KBM-7 (cell line): Measurements from ENCODE around the gene FBXL20.
"Not testable (repeated sequence)": the region's sequence is repeated elsewhere in the genome, so short reads cannot be mapped to it uniquely, and the experiment has no call there.

Experiments used
- DNase-seq: peaks from one replicate; pipeline ENCODE4 v3.0.0-alpha.2; 2015
- in situ Hi-C: fragments of 300-500 bp; cut with MboI; formaldehyde crosslinking; loops from 2 replicates; pipeline ENCODE4 v1.14.3; 2020; ENCODE audit warnings: low sequenced_read_pairs, low pct_unique_long_range_greater_than_20kb, mixed read lengths

The FBXL20 gene, protein sequence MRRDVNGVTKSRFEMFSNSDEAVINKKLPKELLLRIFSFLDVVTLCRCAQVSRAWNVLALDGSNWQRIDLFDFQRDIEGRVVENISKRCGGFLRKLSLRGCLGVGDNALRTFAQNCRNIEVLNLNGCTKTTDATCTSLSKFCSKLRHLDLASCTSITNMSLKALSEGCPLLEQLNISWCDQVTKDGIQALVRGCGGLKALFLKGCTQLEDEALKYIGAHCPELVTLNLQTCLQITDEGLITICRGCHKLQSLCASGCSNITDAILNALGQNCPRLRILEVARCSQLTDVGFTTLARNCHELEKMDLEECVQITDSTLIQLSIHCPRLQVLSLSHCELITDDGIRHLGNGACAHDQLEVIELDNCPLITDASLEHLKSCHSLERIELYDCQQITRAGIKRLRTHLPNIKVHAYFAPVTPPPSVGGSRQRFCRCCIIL

DNA sequence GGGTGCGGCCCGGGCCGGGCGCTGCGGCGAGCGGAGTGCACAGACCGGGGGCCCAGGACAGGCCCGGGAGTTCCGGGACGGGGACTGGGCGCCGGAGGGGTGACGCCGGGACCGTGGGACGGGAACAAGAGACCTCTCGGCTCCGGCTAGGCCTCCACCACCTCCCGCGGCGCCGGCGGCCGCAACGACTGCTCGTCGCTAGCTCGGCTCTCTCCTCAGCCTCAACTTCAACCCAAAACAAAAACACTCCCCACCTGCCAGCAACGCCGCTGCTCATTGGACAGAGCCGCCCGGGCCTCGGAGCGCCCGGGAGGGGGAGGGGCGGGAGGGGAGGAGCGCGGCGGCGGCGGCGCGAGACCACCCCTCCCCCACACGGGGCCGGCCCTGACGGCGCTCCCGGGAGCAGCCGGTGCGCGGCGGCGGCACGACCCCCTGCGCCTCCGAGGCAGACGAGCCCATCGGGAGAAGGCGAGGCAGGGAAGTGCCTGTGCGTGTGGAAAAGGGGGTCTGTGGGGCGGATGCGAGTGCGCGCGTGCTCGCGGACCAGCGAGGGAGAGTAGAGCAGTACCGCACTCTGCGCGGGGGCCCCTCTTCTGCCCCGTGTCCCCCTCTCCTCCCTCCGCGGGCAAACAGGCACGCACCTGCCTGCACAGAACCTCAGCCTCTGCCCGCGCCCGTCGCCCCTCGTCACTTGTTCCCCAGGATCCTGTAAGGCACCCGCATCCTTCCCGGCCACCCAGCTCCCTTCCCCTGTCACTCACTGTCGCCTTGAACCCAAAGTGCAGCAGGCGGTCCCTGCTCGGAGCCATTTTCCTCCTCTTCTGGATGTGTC, at the start of gene FBXL20:
FBXL20 (minus strand) TSS at position 215 of the 832 bp plus-strand sequence. CDS start 224 bp downstream, outside the sequence.
- in situ Hi-C loops: no loop called here
- DNase-seq: peak; percentile 90

GRCh38 chr17:39450847-39451581, 49.6 kb upstream of the FBXL20 start, which contains the start of gene MED1:
Gene MED1, minus strand, starts transcription at chr17:39451263. Its CDS starts 201 bp downstream, at chr17:39451062.
- DNase-seq: peak; percentile 99
- in situ Hi-C loops: no loop called here

DNA sequence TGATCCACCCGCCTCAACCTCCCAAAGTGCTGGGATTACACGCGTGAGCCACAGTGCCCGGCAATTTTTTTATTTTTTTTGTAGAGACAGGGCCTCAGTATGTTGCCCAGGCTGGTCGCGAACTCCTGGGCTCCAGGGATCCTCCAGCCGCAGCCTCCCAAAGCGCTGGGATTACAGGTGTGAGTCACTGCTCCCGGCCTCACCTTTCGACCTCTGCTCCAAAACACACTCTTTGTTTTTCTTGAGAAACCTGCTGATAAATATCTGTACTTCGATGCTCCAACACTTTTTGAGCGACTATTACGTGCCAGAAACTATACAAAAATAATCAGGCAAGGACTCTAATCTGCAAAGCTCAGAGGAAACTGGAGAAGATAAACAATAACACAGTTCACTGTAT, 48.6 kb upstream of the FBXL20 start:
- in situ Hi-C loops: no loop called here
- DNase-seq: no peak

DNA sequence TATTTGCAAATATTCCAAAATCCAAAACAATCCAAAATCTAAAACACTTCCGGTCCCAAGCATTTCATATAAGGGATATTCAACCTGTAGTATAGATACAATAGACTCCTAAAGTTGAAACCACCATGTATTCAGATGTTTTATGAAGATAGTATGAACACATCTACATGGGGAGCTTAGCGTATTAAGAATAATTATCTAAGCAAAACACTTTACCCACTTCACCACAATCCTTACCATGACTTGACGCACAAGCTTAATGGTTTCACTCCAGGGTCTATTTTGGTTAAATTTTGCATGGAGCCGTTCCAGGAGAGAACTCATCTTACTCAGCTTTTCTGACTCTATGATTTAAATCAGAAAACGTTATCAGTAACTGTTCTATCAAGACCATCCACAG, 46.1 kb upstream of the FBXL20 start:
- in situ Hi-C loops: no loop called here
- DNase-seq: no peak

DNA sequence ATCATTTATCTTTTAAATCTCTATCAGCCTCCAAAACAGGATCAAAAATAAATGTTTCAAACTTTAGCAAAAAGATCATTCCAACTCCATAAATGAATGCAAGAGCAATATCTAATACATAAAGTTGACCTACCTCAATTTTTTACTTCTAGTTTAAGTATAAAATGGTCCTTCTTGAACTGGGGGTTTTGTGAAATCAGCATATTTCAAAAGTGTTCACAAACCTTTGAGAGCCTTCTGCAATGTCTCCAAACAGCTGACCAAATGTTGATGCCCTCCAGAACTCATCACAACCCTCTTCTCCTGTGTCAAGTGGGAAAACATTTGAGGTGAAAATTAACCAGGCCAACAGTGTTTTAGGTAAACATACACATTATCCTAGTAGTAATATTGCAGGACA, 41.9 kb upstream of the FBXL20 start:
- in situ Hi-C loops: no loop called here
- no peak for DNase-seq

- in situ Hi-C loops, DNase-seq: not testable (repeated sequence)
Observed at GRCh38 chr17:39439868-39440267, 38.4 kb upstream of the FBXL20 start.

GRCh38 chr17:39429600-39429999, 28.2 kb upstream of the FBXL20 start:
- in situ Hi-C loops: no loop called here
- DNase-seq: no peak

DNA sequence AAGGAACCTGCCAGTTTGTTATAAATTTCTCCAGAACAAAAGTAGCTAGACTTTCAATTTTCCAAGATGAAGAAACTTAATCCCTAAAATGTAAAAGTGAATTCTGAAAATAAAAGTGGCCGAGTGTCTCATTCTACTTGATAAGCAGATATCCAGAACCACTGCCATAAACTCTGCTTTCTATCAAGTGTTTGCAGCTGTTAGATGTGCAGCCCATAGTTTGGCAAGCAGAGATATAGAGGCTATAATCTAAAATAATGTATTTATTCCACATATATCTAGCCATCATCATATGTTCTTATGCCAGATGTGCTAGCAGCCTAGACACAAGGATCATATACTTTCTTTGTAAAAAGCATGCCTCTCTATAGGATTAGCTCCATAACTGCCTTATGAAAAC, 14.7 kb upstream of the FBXL20 start:
- in situ Hi-C loops: no loop called here
- DNase-seq: no peak

GRCh38 chr17:39410279-39410678, 8.9 kb upstream of the FBXL20 start:
- in situ Hi-C loops: no loop called here
- no peak for DNase-seq

DNA sequence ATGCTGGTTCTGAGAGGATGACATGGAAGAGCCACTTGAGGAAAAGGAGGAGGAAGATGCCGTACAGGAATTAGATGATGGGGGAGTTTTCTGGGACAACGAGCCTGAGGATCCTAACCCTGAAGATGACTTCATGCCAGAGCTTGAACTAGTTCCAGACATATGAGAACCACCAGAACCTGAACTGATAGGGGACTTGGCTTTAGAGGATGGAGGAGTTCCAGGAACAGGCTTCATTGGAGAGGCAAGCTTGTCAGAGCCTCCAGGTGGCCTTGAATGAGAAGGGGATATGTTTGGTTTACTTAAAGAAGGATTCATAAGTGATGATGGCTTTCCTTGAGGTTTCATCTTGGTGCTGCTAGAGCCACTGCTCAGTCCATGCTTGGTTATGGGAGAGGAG, 6.9 kb upstream of the FBXL20 start:
- no peak for DNase-seq
- in situ Hi-C loops: no loop called here

- DNase-seq: no peak
- in situ Hi-C loops: no loop called here
Observed at GRCh38 chr17:39406951-39407350, 5.5 kb upstream of the FBXL20 start.

DNA sequence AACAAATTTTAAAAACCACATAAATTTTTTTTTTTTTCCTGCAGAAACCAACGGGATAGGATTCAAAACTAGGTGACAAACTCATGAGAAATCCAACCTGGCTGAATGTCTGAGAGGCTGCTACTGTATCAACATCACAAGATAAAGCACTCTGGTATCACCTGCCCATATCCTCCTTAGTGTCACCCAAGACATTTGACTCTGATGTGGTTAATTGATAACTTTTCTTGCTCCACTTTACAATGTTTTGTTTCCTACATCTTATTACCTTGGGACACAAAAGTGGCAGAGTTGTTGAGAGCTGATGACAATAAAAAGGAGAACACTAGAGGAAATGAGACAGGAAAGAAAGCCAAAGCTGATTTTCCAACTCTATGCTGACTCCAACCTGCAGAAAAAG, 4.0 kb upstream of the FBXL20 start:
- no peak for DNase-seq
- in situ Hi-C loops: no loop called here

DNA sequence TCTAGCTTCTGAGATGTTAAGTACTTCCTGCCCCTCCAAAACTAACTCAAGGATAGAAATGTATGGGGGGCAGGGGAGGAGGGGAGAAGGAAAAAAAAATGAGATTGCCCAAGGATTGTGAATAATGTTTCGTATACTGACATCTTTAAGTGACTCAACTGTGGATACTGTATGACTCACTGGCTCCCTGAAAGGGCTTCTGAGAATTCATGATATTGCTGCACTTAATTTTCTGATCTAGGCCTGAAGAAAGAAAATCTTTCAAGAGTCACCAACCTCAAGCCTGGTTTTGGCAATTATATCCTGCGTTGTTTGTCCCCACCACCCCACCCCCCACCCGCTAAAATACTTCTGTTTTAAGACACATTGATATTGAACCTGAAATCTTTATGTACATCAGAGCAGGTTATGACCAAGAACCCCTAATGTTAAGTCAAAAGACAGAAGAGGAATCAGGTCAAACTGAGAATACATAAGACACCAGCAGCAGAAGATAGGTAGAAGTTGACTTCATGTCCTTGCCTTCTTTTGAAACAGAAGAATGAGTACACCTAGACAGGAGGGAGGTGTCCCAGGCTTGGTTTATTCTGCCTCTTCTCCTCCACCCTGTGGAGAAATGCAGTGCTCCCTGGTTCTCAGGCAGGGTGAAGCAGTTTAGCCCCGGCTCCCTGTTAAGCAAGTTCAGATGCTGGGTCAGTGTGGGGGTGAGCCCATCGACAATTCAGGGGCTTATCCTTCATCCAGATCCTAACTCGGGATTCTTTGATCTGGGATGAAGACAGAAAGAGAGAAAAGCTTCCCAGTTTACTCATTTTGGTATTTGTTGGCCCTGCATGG, 3.3 kb upstream of the FBXL20 start:
- DNase-seq: no peak
- in situ Hi-C loops: no loop called here

GRCh38 chr17:39402890-39403605, 1.6 kb upstream of the FBXL20 start:
- in situ Hi-C loops: no loop called here

DNA sequence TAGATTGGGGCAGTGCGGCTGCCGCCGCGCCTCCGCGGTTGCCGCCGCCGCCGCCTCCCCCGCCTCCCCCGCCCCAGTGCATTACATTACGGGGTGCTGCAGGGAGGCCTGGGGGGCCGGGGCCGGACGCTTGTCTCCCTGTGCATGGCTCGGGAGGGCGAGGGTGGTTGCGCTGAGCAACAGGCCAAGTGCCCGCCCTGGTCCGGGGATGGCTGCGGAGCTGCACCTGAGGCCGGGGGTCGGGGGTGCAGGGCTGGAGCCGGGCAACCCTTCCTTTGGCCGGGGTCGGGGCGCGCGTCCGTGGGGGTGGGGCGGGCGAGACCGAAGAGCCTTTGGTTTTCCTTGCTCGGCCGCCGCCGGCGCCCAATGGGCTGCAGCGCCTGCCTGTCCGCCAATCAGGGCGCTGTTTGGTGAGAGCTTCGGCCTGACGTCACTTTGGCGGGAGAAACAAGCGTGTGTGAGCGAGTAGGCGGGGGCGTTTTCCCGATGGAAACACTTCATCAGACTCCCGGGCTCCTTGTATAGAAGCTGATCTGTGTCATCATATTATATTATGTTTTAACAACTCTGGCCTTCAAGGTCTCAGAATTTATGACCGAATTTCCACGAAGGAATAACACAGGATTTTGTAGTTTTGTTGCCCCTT, 941 bp upstream of the FBXL20 start:
- peak; percentile 85 for DNase-seq
- in situ Hi-C loops: no loop called here

More at GRCh38 chr17:39402890-39403605, 1.6 kb upstream of the FBXL20 start:
- DNase-seq: no peak

- in situ Hi-C loops: no loop called here
- peak; percentile 33 for DNase-seq
Observed at GRCh38 chr17:39400547-39401411, 647 bp downstream of the FBXL20 start.

DNA sequence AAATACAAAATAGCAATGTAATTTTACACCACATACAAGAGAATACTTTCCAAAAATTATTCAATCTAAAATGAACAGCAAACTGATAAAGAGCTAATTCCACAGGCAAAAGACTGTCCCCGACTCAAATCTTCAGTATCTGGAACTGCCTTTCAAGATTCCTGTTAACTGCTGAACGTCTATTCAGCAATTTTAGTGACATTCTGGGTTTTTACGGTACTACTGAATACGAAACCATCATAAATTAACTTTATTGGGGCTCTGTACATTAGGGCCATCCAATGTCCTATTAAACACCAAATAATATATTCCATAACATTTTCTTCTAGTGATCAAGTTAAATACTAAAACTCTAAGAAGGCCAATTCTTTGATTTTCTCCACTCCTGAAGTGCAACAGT, 1.6 kb downstream of the FBXL20 start:
- DNase-seq: no peak
- in situ Hi-C loops: no loop called here
